HG03469 (cell line): ENCODE measurements around the gene PSMC5.
"Not testable (repeated sequence)": the region's sequence is repeated elsewhere in the genome, so short reads cannot be mapped to it uniquely, and the experiment has no call there.

Experiments used
- ATAC-seq: cut with Tn5 transposase; IDR thresholded peaks from one replicate; pipeline ENCODE4 v1.9.1; 2021; ENCODE audit warnings: mild to moderate bottlenecking, moderate library complexity, moderate number of reproducible peaks; ENCODE audit not compliant: unreplicated experiment

Gene PSMC5

GRCh38 chr17:63838631-63839171 lies 11.5 kb downstream of the PSMC5 start:
- ATAC-seq = no peak

GRCh38 chr17:63840591-63841349 lies 13.5 kb downstream of the PSMC5 start:
- ATAC-seq = no peak

GRCh38 chr17:63841350-63842172 lies 14.3 kb downstream of the PSMC5 start:
- no peak for ATAC-seq

- ATAC-seq = peak; percentile 11
Observed at GRCh38 chr17:63842173-63842539, 14.9 kb downstream of the PSMC5 start.

GRCh38 chr17:63842540-63843386 lies 15.5 kb downstream of the PSMC5 start, which contains the start of gene SMARCD2:
Gene SMARCD2, minus strand, starts transcription at chr17:63842685. Its CDS starts 11 bp downstream, at chr17:63842674.
- peak; percentile 51 for ATAC-seq

- ATAC-seq = not testable (repeated sequence)
Observed at GRCh38 chr17:63843387-63843888, 16.2 kb downstream of the PSMC5 start.

GRCh38 chr17:63843910-63844677 lies 16.9 kb downstream of the PSMC5 start:
- ATAC-seq = no peak

- no peak for ATAC-seq
Observed at GRCh38 chr17:63845509-63845908, 18.3 kb downstream of the PSMC5 start.

GRCh38 chr17:63847525-63848249 lies 20.5 kb downstream of the PSMC5 start:
- no peak for ATAC-seq

GRCh38 chr17:63848834-63849689 lies 21.8 kb downstream of the PSMC5 start:
- ATAC-seq = peak; percentile 57

- no peak for ATAC-seq
Observed at GRCh38 chr17:63850401-63850800, 23.2 kb downstream of the PSMC5 start.

GRCh38 chr17:63853260-63853659 lies 26.0 kb downstream of the PSMC5 start:
- ATAC-seq = no peak

- no peak for ATAC-seq
Observed at GRCh38 chr17:63854709-63855108, 27.5 kb downstream of the PSMC5 start.

- ATAC-seq = no peak
Observed at GRCh38 chr17:63855185-63855584, 28.0 kb downstream of the PSMC5 start.

GRCh38 chr17:63856425-63856824 lies 29.2 kb downstream of the PSMC5 start:
- not testable (repeated sequence) for ATAC-seq

GRCh38 chr17:63859257-63859656 lies 32.0 kb downstream of the PSMC5 start:
- ATAC-seq = no peak

GRCh38 chr17:63866625-63867024 lies 39.4 kb downstream of the PSMC5 start:
- not testable (repeated sequence) for ATAC-seq
